ENCODE data around the gene PAX7.
"Not testable (repeated sequence)": the region's sequence is repeated elsewhere in the genome, so short reads cannot be mapped to it uniquely, and the experiment has no call there.

DNA sequence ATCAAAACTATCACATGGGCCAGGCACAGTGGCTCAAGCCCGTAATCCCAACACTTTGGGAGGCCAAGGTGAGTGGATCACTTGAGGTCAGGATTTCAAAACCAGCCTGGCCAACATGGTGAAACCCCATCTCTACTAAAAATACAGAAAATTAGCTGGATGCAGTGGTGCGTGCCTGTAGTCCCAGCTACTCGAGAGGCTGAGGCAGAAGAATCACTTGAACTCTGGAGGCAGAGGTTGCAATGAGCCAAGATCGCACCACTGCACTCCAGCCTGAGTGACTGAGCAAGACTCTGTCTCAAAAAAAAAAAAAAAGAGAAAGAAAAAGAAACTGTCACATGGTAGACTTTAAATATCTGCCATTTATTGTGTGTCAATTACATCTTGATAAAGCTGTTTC is 44.6 kb upstream of the PAX7 start:
- TF ChIP-seq, protein P1, sequence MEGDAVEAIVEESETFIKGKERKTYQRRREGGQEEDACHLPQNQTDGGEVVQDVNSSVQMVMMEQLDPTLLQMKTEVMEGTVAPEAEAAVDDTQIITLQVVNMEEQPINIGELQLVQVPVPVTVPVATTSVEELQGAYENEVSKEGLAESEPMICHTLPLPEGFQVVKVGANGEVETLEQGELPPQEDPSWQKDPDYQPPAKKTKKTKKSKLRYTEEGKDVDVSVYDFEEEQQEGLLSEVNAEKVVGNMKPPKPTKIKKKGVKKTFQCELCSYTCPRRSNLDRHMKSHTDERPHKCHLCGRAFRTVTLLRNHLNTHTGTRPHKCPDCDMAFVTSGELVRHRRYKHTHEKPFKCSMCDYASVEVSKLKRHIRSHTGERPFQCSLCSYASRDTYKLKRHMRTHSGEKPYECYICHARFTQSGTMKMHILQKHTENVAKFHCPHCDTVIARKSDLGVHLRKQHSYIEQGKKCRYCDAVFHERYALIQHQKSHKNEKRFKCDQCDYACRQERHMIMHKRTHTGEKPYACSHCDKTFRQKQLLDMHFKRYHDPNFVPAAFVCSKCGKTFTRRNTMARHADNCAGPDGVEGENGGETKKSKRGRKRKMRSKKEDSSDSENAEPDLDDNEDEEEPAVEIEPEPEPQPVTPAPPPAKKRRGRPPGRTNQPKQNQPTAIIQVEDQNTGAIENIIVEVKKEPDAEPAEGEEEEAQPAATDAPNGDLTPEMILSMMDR (conservative IDR thresholded peaks at IDR 0.05; ENCODE audit: low read depth in 2 of 2): not testable (repeated sequence)
- not testable (repeated sequence) for TF ChIP-seq EZH2 (IDR thresholded peaks at IDR 0.05; ENCODE audit: low read depth, unreplicated experiment); POLR2AphosphoS5 (IDR thresholded peaks at IDR 0.05; ENCODE audit: low read depth); EZH2phosphoT487 (IDR thresholded peaks at IDR 0.05; ENCODE audit: unreplicated experiment); NANOG (IDR thresholded peaks at IDR 0.05; ENCODE audit: borderline replicate concordance); JUNB (IDR thresholded peaks at IDR 0.05; ENCODE audit: unreplicated experiment); CREB1 (CRISPR knock-in tag; IDR thresholded peaks at IDR 0.05; ENCODE audit: low read depth); ZNF331 (CRISPR knock-in tag; IDR thresholded peaks at IDR 0.05; ENCODE audit: low read depth)
- TF ChIP-seq, protein P2, sequence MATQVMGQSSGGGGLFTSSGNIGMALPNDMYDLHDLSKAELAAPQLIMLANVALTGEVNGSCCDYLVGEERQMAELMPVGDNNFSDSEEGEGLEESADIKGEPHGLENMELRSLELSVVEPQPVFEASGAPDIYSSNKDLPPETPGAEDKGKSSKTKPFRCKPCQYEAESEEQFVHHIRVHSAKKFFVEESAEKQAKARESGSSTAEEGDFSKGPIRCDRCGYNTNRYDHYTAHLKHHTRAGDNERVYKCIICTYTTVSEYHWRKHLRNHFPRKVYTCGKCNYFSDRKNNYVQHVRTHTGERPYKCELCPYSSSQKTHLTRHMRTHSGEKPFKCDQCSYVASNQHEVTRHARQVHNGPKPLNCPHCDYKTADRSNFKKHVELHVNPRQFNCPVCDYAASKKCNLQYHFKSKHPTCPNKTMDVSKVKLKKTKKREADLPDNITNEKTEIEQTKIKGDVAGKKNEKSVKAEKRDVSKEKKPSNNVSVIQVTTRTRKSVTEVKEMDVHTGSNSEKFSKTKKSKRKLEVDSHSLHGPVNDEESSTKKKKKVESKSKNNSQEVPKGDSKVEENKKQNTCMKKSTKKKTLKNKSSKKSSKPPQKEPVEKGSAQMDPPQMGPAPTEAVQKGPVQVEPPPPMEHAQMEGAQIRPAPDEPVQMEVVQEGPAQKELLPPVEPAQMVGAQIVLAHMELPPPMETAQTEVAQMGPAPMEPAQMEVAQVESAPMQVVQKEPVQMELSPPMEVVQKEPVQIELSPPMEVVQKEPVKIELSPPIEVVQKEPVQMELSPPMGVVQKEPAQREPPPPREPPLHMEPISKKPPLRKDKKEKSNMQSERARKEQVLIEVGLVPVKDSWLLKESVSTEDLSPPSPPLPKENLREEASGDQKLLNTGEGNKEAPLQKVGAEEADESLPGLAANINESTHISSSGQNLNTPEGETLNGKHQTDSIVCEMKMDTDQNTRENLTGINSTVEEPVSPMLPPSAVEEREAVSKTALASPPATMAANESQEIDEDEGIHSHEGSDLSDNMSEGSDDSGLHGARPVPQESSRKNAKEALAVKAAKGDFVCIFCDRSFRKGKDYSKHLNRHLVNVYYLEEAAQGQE (IDR thresholded peaks at IDR 0.05; ENCODE audit: unreplicated experiment): not testable (repeated sequence)
- TF ChIP-seq, protein P3, sequence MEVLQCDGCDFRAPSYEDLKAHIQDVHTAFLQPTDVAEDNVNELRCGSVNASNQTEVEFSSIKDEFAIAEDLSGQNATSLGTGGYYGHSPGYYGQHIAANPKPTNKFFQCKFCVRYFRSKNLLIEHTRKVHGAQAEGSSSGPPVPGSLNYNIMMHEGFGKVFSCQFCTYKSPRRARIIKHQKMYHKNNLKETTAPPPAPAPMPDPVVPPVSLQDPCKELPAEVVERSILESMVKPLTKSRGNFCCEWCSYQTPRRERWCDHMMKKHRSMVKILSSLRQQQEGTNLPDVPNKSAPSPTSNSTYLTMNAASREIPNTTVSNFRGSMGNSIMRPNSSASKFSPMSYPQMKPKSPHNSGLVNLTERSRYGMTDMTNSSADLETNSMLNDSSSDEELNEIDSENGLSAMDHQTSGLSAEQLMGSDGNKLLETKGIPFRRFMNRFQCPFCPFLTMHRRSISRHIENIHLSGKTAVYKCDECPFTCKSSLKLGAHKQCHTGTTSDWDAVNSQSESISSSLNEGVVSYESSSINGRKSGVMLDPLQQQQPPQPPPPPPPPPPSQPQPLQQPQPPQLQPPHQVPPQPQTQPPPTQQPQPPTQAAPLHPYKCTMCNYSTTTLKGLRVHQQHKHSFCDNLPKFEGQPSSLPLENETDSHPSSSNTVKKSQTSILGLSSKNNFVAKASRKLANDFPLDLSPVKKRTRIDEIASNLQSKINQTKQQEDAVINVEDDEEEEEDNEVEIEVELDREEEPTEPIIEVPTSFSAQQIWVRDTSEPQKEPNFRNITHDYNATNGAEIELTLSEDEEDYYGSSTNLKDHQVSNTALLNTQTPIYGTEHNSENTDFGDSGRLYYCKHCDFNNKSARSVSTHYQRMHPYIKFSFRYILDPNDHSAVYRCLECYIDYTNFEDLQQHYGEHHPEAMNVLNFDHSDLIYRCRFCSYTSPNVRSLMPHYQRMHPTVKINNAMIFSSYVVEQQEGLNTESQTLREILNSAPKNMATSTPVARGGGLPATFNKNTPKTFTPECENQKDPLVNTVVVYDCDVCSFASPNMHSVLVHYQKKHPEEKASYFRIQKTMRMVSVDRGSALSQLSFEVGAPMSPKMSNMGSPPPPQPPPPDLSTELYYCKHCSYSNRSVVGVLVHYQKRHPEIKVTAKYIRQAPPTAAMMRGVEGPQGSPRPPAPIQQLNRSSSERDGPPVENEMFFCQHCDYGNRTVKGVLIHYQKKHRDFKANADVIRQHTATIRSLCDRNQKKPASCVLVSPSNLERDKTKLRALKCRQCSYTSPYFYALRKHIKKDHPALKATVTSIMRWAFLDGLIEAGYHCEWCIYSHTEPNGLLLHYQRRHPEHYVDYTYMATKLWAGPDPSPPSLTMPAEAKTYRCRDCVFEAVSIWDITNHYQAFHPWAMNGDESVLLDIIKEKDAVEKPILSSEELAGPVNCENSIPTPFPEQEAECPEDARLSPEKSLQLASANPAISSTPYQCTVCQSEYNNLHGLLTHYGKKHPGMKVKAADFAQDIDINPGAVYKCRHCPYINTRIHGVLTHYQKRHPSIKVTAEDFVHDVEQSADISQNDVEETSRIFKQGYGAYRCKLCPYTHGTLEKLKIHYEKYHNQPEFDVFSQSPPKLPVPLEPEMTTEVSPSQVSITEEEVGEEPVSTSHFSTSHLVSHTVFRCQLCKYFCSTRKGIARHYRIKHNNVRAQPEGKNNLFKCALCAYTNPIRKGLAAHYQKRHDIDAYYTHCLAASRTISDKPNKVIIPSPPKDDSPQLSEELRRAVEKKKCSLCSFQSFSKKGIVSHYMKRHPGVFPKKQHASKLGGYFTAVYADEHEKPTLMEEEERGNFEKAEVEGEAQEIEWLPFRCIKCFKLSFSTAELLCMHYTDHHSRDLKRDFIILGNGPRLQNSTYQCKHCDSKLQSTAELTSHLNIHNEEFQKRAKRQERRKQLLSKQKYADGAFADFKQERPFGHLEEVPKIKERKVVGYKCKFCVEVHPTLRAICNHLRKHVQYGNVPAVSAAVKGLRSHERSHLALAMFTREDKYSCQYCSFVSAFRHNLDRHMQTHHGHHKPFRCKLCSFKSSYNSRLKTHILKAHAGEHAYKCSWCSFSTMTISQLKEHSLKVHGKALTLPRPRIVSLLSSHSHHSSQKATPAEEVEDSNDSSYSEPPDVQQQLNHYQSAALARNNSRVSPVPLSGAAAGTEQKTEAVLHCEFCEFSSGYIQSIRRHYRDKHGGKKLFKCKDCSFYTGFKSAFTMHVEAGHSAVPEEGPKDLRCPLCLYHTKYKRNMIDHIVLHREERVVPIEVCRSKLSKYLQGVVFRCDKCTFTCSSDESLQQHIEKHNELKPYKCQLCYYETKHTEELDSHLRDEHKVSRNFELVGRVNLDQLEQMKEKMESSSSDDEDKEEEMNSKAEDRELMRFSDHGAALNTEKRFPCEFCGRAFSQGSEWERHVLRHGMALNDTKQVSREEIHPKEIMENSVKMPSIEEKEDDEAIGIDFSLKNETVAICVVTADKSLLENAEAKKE (CRISPR knock-in tag; IDR thresholded peaks at IDR 0.05): not testable (repeated sequence)
